Stimulated activated CD4-positive, alpha-beta T cell treated with anti-CD3 and anti-CD28 coated beads, Interleukin-1b, Interleukin-23, amount 100 ng/mL, for 48 hours (primary cell): ENCODE measurements around the gene FBXO42.
"Not testable (repeated sequence)": the region's sequence is repeated elsewhere in the genome, so short reads cannot be mapped to it uniquely, and the experiment has no call there.

Source experiments
- DNase-seq: peaks from one replicate; pipeline ENCODE4 v3.0.0-alpha.2; 2020

The FBXO42 gene

DNA sequence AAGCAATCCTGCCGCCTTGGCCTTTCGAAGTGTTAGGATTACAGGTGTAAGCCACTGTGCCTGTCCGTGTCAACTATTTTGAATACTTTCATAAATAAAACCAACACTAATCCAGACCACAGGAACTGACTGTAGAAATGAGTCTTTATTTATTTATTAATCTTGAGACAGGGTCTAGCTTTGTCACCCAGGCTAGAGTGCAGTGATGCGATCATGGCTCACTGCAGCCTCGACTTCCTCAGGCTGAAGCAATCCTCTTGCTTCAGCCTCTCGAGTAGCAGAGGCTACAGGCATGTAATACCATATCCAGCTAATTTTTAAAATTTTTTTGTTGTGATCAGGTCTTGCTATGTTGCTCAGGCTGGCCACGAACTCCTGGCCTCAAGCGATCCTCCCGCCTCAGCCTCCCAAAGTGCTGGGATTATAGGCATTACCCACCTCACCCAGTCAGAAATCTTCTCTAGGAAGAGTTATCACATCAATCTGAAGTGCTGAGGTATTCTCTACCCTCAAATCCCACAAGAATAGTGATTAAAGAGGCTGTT, 93.6 kb downstream of the FBXO42 start:
- no peak for DNase-seq

DNA sequence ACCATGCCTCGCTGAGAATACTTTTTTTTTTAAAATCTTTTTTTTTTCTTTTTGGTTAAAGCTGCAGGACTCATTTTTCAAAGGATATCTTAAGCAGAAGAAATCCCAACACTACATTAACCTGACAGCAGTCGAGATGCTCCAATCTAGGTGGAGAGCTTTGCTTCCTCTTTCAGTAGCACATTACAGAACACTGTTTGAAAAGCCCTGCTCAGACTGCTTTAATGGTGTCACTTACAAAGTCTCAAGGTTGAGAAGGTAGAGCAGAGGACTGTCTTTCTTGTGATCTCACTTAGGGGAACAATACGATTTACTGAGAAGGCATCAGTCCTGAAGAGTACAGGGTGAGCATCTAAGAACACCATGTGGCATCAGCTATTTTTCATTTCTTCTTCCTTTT, 94.3 kb downstream of the FBXO42 start:
- no peak for DNase-seq

DNA sequence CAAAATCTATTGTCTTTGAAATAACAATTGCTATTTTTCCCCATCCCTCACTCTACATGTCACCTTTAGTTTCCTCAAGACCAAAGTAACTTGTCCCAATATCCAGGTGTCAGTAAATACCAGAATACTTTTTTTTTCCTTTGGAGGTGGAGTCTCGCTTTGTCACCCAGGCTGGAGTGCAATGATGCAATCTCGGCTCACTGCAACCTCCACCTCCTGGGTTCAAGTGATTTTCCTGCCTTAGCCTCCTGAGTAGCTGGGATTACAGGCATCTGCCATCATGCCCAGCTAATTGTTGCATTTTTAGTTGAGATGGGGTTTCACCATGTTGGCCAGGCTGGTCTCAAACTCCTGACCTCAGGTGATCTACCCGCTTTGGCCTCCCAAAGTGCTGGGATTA, 94.7 kb downstream of the FBXO42 start:
- DNase-seq: not testable (repeated sequence)

DNA sequence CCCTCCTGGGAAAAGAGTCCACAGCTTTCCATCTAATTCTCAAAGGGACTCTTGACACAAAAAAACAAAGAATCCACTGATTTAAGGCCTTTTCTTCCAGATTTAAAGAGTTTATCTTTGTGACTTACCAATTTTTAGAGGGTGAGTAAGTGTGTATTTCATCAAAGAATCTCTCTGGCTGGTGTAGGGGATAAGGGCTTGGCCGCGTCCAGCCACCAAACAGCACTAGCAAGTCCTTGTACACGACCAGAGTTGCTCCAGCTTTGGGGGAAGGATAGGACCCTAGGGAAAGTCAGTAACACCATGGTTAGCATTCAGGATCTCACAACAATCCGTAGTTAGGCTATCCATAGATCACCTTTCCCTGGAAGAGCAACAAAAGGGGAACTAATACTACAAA, 95.8 kb downstream of the FBXO42 start:
- DNase-seq: no peak

DNA sequence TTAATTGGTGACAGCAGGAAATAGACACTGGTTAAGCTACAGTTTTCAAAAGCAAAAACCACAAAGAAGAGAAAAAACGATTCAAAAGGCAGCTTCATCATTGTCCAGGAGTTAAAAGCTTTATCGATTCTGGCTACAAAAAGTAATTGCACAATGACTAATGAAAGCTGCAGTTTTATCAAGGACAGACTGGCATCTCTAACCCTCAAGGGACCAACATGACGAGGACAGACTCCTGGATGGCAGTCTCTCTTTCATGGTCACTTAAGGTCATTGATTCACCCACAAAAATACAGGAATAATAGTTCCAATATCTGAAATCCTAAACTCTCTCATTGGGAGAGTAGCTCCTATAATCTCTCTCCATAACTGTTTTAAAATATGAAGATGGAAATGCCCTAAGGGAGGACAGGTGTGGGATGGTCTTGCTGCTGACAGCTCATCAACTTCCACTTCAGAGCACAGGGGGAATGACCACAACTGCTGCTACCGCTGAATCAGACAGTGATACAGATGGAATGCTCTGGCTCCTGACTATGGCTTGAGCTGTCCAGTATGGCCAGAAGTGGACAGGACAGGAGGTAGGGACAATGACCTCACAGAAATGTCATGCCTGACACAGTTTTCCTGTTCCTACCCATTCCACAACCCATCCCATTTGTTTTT, 97.9 kb downstream of the FBXO42 start:
- no peak for DNase-seq

DNA sequence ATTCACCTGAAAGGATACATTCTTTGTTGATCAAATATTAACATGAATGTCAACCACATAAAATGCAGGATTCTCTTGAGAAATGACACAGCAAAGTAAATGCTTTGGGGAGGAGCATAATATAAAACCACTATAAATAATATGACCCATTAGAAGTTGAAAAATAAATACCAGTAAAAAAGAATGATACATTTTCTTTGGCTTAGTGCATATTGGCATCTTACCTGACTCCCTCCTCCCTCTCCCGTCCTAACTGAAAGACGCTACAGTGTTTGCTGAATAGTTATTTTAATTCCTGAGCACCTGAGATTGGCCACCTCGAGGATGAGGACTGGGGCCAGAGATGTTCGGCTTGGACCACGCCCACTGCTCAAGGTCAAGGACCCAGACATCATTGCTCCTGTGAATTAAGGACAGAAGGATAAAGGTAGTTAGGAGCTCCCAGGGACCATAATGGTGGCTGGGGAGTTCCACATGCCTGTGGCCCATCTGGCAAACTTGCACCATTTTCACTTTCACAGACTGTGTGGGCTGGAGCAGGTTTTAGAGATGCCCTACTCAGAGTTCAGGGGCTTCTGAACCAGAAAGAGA, 98.9 kb downstream of the FBXO42 start:
- no peak for DNase-seq

DNA sequence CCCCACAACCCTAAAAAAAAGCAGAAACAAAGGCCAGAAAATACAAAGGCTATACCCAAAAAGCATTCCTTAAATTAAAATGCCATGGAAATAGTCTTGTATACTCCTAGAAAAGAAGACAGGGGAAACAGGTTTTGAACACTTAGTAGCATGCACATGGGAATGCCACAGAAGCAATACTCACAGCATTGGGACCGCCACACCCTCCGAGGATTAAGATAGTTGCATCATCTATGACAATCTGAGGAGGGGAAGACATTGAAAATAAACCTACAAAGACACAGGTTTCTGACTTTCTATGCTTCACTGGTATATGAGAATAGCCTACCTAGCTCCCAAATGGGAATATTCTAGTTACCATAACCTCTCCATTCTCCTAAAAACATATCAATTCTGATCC, 99.4 kb downstream of the FBXO42 start:
- DNase-seq: no peak

DNA sequence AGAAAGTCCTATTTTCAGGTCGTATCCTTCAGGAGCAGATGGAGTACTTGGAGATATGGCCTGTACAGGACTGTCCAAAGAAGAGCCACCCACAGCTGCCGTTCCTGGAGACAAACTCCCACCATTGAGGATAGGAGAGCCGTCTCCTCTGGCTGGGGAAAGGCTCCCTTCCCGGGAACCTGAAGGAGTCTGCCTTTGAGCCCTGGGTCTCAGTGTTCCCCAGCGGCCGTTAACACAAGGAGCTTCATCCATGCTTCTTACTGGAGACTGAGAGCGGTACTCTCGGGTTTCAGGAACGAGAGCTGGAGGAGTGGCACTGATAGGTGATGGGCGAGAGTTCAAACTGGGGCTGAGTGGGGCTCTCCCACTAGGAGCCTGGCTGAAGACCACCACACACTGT, 100.9 kb downstream of the FBXO42 start:
- no peak for DNase-seq

DNA sequence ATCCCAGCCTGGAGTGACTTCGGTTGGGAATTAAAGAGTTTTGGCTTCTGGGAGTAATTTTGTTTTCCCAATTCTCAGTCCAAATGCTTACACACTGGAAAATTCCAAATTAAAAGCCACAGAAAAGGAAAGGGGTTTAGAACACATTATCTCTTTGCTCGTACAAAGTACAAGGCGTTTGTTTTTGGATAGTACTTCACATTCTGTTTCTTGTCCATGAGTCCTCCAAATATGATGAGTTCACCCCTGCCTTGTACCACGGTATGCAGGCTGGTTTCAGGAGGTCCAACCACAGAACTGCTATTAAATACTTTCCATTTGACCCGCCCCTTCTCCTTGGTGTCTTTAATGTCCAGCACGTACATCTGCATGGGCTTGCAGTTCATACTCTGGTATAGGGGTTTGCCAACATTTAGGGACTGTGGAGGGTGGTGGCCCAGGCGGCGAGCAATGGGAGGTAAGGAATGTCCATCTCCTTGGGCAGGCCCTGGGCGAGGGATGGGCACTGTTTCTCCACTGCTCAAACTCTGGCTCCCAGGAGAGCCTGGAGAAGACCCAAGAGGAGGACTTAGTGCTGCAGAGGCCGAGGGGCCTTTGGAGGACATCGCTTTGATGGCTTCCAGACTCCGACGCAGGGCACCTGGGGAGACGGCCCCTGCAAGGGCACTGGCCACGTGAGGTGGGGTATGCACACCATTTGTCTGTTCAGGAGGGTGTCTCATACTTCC, 101.6 kb downstream of the FBXO42 start:
- no peak for DNase-seq

DNA sequence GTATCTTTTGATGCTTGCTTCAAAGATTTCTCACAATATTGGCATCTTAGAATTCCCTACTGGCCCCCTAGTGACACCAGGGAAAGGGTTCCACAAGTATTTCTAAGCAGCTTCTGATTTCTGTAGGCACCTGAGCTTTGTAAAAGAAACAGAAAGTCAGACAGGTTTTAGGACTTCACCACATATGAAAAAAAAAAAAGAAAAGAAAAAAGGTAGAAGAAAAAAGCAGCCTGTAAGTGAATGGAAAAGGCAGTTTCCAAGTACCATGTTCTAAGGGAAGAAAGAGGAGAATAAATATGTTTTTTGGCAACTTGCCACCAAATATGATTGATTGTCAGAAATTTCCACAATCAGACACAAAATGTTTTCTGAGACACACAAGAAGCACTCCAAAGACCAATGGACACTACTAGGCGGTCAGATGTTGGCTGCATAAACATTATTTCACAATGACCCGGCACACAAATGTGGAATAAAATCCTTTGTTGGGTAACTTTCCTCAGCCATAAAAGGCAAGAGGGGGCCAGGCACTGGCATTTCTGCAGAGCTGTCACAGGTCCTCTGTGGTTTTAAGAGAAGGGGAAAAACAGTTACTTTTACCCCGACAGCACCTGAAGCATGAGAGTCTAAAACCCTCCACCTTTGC, 102.6 kb downstream of the FBXO42 start:
- DNase-seq: no peak

DNA sequence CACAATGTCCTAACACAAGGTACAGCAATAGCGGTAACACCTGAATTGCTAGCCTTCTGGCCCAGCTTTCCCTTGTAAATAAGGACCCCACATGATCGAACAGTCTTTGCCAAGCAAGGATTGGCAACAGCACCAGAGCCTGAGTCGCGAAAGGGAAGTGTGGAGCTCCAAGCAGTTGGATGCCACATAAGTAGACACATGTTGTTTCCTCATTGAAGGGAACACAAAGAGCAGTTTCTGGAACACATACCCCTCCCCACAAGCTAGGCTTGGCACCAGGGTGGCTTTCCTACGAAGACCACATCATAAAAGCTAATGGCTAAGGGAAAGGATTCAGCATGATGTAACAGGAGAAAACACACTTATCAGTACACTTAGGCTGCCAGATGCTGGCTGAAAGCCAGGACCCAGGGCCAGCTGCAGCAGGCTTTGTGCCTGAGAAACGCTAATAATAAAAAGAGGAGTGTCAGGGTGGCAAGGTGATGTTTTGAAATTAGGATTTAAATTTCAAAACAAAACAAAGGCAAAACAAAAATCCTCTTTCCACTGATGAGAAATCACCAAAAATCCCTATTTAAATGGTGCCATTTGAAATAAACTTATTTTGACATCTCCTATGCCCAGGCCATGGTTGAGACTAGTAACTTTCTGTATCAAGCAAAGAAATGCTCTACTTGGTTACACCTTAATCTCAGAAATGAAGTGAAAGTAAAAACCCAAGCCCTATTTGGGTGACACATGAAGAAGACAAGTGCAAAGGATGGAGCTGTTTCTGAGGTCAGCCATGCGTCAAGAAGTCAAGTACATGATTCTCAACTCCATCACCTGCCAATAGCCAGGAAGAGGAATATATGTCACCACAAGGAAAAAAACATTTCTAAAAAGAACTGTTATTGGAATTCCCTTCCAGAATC, 103.4 kb downstream of the FBXO42 start:
- DNase-seq: no peak

DNA sequence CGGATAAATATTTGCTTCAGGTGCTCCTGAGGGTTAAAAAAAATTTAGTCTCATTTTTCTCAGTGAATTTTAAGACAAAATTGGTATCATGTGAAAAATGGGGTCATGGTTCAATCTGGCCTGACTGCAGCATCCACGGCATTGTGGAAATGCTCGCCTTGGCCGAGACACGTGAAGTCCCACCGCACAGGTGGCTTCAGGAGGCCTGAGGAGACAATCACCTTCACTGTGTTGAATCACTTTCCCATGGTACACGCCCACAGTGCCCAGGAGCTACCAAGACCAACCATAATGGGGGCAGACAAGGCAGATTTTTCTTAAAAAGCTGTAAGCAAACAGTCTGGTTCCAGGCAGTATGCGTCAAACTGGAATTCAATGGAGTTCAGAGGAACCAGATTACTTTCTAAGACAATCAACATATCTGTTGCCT, 104.3 kb downstream of the FBXO42 start:
- no peak for DNase-seq

DNA sequence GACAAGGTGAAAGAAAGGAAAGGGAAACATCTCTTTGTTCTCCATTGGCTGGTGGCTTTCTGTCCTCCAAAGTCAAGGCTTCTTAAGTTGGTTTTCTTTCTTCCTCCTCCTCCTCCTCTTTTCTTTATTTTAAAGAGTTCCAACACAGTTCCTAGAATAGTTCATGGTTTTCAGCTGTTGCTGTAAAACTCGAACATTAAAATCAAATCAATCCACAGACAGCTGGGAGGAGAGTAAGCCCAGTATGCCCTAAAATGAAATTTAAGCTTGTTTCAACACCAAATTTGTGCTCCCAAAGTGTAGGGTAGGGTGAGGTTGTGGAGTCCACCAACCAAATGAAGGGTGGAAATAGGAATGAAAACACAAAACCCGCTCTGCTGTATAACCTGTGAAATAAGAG, 104.8 kb downstream of the FBXO42 start:
- DNase-seq: no peak

DNA sequence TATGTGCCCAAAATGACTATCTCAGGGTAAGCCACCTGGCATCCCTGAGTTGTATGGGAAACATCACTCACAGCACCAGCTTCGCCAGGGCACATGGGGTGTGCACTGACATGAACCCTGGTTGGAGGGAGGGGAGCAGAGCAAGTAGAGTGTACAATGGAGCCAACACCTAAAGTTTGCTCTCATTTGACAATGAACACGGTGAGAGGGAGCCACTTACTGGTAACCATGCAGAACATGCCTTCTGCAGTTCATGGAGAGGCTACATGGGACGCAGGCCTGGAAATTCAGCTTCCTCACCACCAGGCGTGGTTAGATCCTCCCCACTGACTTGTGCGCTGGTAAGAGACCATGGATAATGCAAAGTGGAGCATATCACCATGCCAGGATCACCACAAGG, 105.3 kb downstream of the FBXO42 start:
- DNase-seq: no peak

DNA sequence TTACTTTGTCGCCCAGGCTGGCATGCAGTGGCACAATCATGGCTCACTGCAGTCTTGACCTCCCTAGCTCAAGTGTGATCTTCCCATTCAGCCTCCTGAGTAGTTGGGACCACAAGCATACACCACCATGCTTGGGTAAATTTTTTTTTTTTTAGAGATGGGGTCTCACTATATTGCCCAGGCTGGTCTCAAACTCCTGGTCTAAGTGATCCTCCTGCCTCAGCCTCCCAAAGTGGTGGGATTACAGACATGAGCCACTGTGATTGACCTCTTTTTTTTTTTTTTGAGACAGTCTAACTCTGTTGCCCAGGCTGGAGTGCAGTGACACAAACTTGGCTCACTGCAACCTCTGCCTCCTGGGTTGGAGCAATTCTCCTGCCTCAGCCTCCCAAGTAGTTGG, 106.0 kb downstream of the FBXO42 start:
- not testable (repeated sequence) for DNase-seq

DNA sequence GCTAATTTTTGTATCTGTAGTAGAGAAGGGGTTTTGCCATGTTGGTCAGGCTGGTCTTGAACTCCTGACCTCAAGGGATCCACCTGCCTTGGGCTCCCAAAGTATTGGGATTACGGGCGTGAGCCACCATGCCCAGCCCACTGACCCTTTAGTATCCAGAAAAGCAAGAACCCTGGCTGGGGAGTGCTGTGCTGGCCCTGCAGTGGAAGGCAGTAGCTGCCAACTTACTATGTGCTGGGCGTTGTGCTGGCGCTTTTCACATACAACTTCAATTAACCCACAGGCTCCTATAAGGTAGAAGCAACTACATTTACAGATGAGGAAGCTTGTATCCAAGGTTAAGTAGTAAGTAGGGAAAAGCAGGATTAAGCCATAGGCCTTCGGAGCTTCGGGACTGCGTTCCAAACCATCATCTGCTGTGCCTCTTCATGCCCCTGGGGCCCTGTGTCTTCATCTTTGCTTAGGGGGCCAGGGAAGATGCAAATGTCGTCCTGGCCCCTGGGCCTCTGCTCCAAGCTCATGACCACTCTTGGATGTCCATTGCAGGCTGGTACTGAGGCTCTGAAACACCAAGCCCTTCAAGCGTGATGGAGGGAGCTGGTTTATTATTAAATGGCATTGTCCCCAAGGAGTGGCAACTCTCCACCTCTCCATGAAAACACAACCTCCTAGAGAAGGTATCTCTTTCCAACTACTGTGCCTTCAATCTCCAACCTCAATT, 106.6 kb downstream of the FBXO42 start:
- DNase-seq: no peak

DNA sequence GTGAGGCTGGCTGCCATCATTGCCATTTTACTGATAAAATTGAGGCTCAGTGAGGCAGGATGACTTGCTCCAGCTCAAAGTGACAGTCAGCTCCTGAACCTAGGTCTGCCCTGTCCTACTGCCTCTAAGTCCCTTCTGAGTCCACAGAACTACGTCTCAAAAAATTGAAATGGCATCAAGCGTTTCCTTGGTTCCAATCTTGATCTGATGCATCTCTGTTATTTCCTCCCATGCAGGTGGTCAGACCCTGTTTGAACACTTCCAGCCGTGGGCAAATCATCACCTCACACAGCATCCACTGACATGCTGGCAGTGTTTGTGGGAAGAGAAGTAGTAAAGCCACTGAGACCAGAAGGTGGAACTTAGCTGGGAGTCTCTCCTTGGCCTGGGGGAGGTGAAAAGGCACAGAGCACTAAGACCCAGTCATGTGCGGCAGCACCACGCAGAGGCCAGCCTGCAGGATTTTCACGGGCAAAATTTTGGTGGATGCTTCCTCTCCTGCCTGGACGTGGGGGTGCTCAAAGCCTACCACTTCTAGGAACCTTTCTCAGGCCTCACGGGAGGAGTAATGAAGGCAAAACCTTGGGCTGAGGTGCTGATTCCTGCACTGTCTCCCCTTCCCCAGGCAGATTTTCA, 107.5 kb downstream of the FBXO42 start:
- no peak for DNase-seq

DNA sequence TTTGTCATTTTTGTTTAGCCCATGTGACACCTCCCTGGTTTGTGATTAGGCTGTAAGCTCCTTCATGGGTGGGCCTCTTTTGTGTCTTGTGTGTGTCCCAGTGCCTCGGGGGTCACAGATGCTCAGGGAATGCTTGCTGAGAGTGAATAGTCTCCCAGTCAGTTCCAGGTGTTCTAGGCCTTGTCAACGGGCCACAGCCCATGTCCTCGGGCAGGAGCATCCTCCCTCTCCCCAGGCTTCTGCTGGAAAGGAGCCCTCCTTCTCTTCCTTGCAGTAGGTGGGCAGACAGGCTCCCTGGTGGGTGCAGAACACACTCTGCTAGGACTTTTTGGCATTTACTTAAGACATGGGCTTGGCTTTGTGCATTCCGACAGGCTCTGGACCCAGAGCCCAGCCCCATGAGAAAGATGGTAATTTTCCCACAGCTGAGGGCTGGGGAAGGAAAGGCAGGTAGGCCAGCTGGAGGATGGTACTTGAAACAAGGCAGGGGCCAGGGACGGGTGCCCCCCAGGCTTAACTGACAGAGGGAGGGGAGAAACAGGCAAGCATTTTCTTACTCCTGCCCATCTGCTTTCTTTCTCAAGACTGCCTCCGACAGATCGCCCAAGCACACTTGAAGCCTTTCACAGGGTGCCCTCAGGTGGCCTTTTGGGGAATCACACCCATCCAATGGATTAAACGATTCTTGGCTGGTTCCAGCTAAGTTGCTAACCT, 108.2 kb downstream of the FBXO42 start:
- DNase-seq: peak; percentile 70

DNA sequence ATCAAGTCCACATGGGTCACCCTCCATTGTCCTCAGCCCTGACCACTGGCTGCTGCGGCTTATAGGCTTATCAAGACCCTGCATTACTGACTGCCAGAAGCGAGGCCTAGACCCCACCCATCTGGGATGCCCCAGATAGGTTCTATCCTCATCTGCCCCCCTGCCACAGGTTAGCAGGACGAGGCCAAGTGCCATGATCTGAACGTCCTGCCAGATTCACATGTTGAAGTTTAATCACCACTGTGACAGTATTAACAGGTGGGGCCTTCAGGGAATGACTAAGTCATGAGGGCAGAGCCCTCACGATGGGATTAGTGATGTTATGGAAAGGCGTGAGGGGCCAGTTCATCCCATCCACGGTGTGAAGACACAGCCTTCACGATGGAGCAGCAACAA, 109.1 kb downstream of the FBXO42 start:
- no peak for DNase-seq

DNA sequence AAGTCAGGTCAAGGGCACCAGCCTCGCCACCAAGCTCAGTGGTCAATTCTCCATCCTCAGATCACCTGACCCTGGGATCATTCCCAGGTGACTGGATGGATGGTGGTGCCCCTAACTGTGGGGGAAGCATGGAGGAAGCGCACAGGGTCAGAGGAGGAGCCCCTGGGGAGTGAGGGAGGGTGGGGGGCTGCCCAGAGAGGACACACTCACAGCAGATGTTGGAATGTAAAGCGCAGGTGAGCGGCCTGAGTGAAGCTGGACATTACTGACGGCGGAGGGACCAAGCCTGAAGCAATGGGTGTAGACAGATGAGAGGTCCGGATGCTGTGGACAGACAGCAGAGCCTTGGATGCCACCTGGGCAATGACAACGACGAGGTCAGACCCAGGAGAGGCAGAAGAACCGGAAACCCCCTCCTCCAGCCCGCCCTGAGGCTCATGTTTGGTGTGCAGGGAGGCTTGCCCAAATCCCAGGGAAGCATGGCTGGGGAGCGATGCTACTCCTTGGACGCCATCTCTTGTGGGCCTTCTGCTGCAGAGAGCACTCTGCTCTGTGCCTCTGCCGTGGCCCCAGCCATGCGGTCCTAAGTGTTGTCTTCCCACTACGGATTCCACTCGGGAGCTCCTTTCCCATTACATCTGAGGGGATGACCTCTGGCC, 109.6 kb downstream of the FBXO42 start:
- no peak for DNase-seq
